NCI-H1436 treated with DMSO at 0.1 percent for 48 hours (cell line): ENCODE data around the gene GNPTG.

ENCODE experiments used
- DNase-seq: peaks from one replicate; lab custom pipeline; 2025; lab: John Stamatoyannopoulos, UW

GNPTG gene

DNA sequence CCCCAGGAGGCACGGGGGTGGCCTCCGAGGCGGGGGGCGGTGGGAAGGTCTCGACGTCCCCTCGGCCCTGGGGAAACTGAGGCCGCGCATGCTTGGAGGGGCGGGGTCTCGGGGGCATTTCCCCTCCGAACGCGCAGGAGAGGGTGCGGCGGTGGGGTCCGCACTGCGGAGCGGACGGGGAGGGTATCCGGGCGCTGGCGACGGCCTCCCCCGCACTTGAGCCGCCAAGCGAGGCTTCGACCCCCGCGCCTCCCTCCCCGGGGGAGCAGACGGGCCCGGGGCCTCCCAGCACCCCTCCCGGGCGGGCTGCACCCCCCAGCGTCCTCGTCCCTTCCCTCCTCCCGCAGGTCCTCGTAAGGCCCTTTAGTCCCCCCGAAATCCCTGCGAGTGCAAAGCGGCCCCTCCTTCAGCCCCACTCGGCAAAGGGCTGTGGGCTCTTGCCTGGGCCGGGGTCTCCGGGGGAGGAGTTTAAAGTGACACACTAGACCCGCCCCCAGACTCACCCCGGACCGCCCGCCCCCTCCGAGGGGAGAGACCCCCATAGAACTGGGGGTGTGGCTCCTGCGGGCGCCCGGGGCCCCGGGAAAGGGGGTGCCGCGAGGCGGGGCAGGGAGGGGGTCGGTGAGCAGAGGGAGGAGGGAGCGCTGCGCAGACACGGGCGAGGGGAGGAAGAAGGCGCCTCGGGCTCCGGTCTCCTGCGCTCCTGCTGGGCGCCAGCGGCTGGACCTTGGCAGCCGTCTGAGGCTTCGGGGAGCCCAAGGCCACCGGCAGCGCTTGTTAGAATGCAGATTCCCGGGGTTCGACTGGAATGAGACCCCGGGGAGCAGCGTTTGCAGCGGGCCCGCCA, 17.7 kb upstream of the GNPTG start:
- DNase-seq: no peak

- DNase-seq: no peak
Observed at GRCh38 chr16:1334739-1335138, 17.0 kb upstream of the GNPTG start.

- DNase-seq: no peak
Observed at GRCh38 chr16:1335211-1335971, 16.3 kb upstream of the GNPTG start.

GRCh38 chr16:1335996-1336395, 15.7 kb upstream of the GNPTG start:
- no peak for DNase-seq

DNA sequence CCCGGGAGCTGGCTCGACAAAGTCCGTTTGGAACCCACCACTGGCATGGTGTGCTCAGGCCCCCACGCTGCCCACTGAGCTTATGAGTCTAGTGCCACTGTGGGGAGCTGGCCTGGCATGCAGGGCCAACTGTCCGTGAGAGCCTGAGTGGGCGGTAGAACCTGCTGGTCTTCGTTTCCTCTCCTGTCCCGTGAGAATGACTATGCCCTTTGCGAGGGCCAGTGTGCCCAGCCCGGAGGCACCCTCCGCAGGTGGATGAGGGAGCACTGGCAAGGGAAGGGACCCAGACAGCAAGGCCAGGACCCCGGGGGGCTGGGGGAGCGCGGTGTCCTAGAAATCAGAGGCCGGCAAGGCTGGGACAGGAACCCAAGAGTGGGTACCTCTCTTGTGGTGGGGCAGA, 15.1 kb upstream of the GNPTG start:
- no peak for DNase-seq

GRCh38 chr16:1337486-1337885, 14.2 kb upstream of the GNPTG start:
- no peak for DNase-seq

- DNase-seq: no peak
Observed at GRCh38 chr16:1338119-1338730, 13.5 kb upstream of the GNPTG start.

DNA sequence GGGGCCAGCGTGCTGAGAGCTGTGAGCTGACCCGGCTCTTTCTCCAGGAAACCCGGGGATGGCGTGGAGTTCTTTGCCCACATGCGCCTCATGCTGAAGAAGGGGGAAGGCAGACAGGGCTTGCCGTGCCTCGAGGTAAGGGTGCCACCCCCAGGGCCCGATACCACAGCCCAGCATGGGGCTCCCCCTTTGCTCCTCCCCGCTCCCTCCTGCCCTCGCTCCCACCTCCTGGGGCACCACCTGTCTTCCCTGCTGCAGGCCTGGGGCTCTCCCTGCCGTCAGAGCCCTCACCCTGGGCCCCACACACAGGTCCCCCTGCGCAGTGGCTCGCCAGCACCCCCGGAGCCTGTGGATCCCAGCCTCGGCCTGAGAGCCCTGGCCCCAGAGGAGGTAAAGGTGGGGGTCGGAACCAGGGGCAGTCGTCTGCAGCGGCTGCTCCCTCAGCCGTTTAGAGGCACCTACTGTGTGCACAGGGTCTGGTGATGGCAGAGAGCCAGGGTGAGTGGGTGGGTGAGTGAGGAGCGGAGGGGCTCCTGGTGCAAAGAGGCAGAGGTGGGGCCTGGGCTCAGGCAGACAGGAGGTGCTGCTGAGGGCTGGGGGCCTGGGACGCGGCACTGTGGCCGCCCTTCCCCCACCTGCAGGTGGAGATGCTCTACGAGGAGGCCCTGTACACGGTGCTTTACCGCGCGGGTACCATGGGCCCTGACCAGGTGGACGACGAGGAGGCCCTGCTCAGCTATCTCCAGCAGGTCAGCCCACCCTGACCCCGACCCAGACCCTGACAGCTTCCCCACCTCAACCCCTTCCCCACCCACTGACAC, 12.7 kb upstream of the GNPTG start:
- no peak for DNase-seq

GRCh38 chr16:1340730-1341494, 10.8 kb upstream of the GNPTG start:
- no peak for DNase-seq

- DNase-seq: no peak
Observed at GRCh38 chr16:1341495-1342420, 10.0 kb upstream of the GNPTG start.

GRCh38 chr16:1342526-1343427, 9.0 kb upstream of the GNPTG start:
- DNase-seq: peak; percentile 87

DNA sequence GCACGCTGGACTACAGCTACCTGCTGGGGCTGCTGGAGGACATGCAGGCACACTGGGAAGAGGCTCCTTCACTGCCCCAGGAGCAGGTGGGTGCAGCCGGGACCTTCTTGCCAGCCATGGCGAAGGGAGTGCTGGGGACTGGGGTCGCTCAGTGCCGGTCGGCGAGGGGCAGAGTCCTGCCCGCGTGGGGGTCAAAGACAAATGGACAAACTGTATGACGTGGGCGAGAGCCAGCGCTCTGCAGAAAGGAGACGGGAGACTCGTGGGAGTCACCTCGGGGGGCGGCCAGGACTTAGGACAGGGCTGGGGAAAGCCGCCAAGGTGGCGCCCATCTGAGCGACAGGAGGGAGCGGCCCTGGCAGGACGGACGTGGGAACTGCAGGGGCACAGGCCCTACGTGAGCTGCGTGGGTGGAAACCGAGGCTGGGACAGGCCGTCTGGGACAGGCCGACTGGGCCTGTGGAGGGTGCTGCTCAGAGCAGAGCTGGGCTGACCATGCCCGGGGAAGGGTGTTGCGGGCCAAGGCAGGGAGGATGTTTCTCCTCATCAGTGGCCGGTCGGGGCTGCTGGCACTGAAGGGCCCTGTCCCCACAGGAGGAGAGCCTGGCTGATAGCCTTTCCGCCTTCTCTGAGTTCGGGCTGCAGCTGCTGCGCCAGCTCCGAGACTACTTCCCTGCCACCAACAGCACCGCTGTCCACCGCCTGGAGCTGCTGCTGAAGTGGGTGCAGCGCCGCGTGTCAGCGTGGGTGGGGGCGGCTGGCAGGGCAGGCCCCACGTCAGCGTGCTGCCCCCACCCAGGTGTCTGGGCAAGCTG, 8.1 kb upstream of the GNPTG start:
- DNase-seq: no peak

DNA sequence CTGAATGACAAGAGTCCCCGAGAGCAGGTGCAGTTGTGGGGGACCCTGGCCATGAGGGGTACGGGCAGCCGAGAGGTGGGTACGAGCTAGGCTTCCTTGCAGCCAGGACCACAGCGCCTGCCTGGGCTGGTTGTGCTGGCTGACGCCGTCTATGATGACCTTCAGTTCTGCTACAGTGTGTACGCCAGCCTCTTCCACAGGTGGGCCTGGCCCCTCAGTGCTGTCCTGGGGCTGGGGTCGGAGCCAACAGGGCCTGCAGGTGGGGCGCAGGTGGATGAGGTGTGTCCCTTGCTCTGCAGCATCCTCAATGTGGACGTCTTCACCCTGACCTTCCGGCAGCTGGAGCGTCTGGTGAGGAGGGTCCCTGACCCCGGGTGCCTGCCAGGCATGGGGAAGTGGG, 7.2 kb upstream of the GNPTG start:
- no peak for DNase-seq

DNA sequence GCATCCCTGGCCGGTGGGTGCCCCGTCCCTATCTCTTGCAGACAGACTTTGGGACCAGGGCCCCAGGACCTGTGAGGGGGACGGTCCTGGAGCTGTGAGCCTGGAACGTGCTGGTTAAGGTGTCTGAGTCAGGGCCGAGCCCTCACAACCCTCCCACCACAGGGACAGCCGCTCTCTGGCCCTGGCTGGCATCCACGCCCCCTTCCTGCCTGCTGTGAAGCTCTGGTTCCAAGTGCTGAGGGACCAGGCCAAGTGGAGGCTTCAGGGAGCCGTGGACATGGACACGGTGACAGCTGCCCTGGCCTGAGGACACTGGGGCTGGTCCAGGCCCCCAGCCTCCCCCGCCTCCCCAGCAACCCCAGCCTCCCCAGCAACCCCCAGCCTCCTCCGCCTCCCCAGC, 6.6 kb upstream of the GNPTG start:
- no peak for DNase-seq

GRCh38 chr16:1345651-1346421, 5.9 kb upstream of the GNPTG start:
- no peak for DNase-seq

GRCh38 chr16:1346422-1347285, 5.1 kb upstream of the GNPTG start:
- DNase-seq: no peak
